NCI-H2171 treated with DMSO at 0.1 percent for 48 hours (cell line): ENCODE data around the gene HOXB9.

Experiments used
- DNase-seq: peaks from one replicate; lab custom pipeline; 2025; lab: John Stamatoyannopoulos, UW

Gene HOXB9

GRCh38 chr17:48583708-48584222 is 42.4 kb downstream of the HOXB9 start:
- DNase-seq: no peak

GRCh38 chr17:48582750-48583069 is 43.4 kb downstream of the HOXB9 start:
- DNase-seq: no peak

GRCh38 chr17:48579760-48580554 is 46.2 kb downstream of the HOXB9 start:
- DNase-seq: no peak

GRCh38 chr17:48579471-48579759 is 46.7 kb downstream of the HOXB9 start:
- DNase-seq: no peak

- no peak for DNase-seq
Observed at GRCh38 chr17:48578616-48579470, 47.3 kb downstream of the HOXB9 start.

GRCh38 chr17:48577946-48578615 is 48.1 kb downstream of the HOXB9 start, which contains the start of gene HOXB4:
Gene HOXB4, minus strand, starts transcription at chr17:48578350. Its CDS starts 31 bp downstream, at chr17:48578319.
- DNase-seq: no peak

- no peak for DNase-seq
Observed at GRCh38 chr17:48577330-48577945, 48.7 kb downstream of the HOXB9 start.

GRCh38 chr17:48576479-48577309 is 49.5 kb downstream of the HOXB9 start:
- DNase-seq: no peak

GRCh38 chr17:48575673-48576478 is 50.3 kb downstream of the HOXB9 start:
- DNase-seq: no peak

GRCh38 chr17:48575066-48575582 is 51.0 kb downstream of the HOXB9 start:
- no peak for DNase-seq

- DNase-seq: no peak
Observed at GRCh38 chr17:48574505-48575065, 51.6 kb downstream of the HOXB9 start.

- DNase-seq: no peak
Observed at GRCh38 chr17:48571826-48572417, 54.2 kb downstream of the HOXB9 start.
